K562 (cell line): ENCODE results near the gene ZFR2. TPM values are rescaled to one million over a fixed set of nuclear protein-coding genes. Genes with fewer than 3 reads are reported as not detected.
A peak's percentile ranks its signal among the peaks of the same experiment; 100 is the strongest.

Source experiments
- ARID1B ChIP-seq: fragments of 450-650 bp; IDR thresholded peaks from 2 replicates; pipeline ENCODE4 v1.6.1; 2016; ENCODE audit warnings: antibody characterized with exemption, mild to moderate bottlenecking, inconsistent platforms
- ATF4 ChIP-seq: fragments of 450-650 bp; formaldehyde crosslinking; IDR thresholded peaks from 2 replicates; pipeline ENCODE4 v1.4.0; 2022; ENCODE audit warnings: mild to moderate bottlenecking, moderate library complexity
- ETS2 ChIP-seq: IDR thresholded peaks from 2 replicates; pipeline ENCODE4 v1.6.1; 2016; ENCODE audit warnings: borderline replicate concordance, missing genetic modification characterization, mild to moderate bottlenecking, moderate library complexity, missing compliant biosample characterization; ENCODE audit not compliant: poor library complexity, severe bottlenecking
- FOSL1 ChIP-seq: fragments of 200-800 bp; sonication (Bioruptor generic); conservative IDR thresholded peaks from 2 replicates; pipeline ENCODE4 v1.6.1; 2016; ENCODE audit warnings: missing genetic modification characterization, missing compliant biosample characterization
- NR2C1 ChIP-seq, 2 experiments: fragments of 450-650 bp; IDR thresholded peaks; 2 replicates each; pipeline ENCODE4 v1.6.1; 2017; ENCODE audit warnings: mild to moderate bottlenecking in 2 of 2, antibody characterized with exemption in 1 of 2, inconsistent platforms in 1 of 2, missing compliant biosample characterization in 1 of 2, missing genetic modification characterization in 1 of 2
- SMARCC2 ChIP-seq: fragments of 450-650 bp; IDR thresholded peaks from 2 replicates; pipeline ENCODE4 v1.6.1; 2017; ENCODE audit warnings: antibody characterized with exemption, moderate library complexity, mild to moderate bottlenecking, low read depth
- ZBTB11 ChIP-seq, 3 experiments: fragments of 200-800 bp in 1 of 3; fragments of 250-450 bp in 1 of 3; fragments of 450-650 bp in 1 of 3; sonication (Bioruptor Pico) in 1 of 3; sonication (Bioruptor generic) in 1 of 3; formaldehyde crosslinking in 1 of 3; IDR thresholded peaks; 2 replicates each; pipeline versions ENCODE4 v1.6.1 to v1.8.0; 2016 to 2022; ENCODE audit warnings: mild to moderate bottlenecking in 2 of 3, missing genetic modification characterization in 2 of 3, missing compliant biosample characterization in 1 of 3, moderate library complexity in 1 of 3
- ZBTB33 ChIP-seq: sonication (generic); formaldehyde crosslinking; IDR thresholded peaks from 2 replicates; pipeline ENCODE4 v1.8.1; 2023; ENCODE audit warnings: mild to moderate bottlenecking, missing genetic modification reagents
- polyA plus RNA-seq, 8 experiments: library from polyadenylated mRNA; depleted of rRNA in 4 of 8; stranded (reverse) in 5 of 8; unstranded in 3 of 8; fragments of >200 nt; fragmentation: Nextera tagmentation in 2 of 8; fragmentation: Illumina TruSeq in 1 of 8; extraction: Ambion mirVana in 2 of 8; extraction: Trizol in 1 of 8; gene quantifications; 2 replicates each; pipeline versions ENCODE4 v1.2.1 to v1.2.3, GENCODE V29; 2011 to 2014; ENCODE audit warnings: inconsistent platforms in 1 of 8, missing spikeins in 1 of 8
- total RNA-seq, 7 experiments: library from RNA; depleted of rRNA in 6 of 7; stranded (reverse); fragments of >200 nt in 6 of 7; fragmentation: Illumina TruSeq in 2 of 7; extraction: Trizol in 2 of 7; gene quantifications; 2 replicates each; pipeline versions ENCODE4 v1.2.1 to v1.2.3, GENCODE V29; 2011 to 2021; ENCODE audit warnings: low replicate concordance in 1 of 7
- TF ChIP-seq, protein P1 (sequence below), 2 experiments: fragments of 450-650 bp in 1 of 2; IDR thresholded peaks; 2 replicates each; pipeline ENCODE4 v1.6.1; 2011 to 2017; ENCODE audit warnings: low read depth in 2 of 2, antibody characterized with exemption in 1 of 2, borderline replicate concordance in 1 of 2, low read length in 1 of 2, mild to moderate bottlenecking in 1 of 2, mixed read lengths in 1 of 2; ENCODE audit not compliant: control insufficient read depth in 1 of 2

Gene ZFR2
- total and polyA plus RNA-seq, 9 of the 15 experiments (the other 6 are each of a cell fraction or from before 2014, with no cell fraction given) = 0.03 to 0.59 (median 0.07) TPM; not detected in 6

DNA sequence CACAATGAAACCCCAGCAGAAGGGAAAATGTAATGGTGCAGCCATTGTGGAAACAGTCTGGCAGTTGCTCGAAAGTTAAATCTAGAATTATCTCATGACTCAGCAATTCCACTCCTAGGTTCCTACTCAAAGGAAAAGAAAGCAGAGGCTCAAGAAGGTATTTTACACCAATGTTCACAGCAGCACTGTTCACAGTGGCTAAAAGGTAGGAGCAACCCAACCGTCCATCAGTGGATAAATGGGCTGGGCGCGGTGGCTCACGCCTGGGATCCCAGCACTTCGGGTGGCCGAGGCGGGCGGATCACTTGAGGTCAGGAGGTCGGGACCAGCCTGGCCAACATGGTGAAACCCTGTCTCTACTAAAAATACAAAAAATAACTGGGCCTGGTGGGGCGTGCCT is 25.9 kb downstream of the ZFR2 start (continued):
- TF ChIP-seq ZBTB33 (CRISPR knock-in tag) = 0 out of 2 replicates have a peak, but pooled peaks have one; percentile 45
- TF ChIP-seq SMARCC2 = no peak
- peak; percentile 58; the same call in 1 of the 2 replicates for TF ChIP-seq ARID1B
- TF ChIP-seq, protein P1, sequence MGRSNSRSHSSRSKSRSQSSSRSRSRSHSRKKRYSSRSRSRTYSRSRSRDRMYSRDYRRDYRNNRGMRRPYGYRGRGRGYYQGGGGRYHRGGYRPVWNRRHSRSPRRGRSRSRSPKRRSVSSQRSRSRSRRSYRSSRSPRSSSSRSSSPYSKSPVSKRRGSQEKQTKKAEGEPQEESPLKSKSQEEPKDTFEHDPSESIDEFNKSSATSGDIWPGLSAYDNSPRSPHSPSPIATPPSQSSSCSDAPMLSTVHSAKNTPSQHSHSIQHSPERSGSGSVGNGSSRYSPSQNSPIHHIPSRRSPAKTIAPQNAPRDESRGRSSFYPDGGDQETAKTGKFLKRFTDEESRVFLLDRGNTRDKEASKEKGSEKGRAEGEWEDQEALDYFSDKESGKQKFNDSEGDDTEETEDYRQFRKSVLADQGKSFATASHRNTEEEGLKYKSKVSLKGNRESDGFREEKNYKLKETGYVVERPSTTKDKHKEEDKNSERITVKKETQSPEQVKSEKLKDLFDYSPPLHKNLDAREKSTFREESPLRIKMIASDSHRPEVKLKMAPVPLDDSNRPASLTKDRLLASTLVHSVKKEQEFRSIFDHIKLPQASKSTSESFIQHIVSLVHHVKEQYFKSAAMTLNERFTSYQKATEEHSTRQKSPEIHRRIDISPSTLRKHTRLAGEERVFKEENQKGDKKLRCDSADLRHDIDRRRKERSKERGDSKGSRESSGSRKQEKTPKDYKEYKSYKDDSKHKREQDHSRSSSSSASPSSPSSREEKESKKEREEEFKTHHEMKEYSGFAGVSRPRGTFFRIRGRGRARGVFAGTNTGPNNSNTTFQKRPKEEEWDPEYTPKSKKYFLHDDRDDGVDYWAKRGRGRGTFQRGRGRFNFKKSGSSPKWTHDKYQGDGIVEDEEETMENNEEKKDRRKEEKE (IDR thresholded peaks at IDR 0.05; ENCODE audit: borderline replicate concordance in 1 of 2, control insufficient read depth in 1 of 2, low read depth in 2 of 2, low read length in 1 of 2) = no peak
- TF ChIP-seq FOSL1 = 0 out of 2 replicates have a peak, but pooled peaks have one; percentile 16
- TF ChIP-seq ATF4 = 0 out of 2 replicates have a peak, but pooled peaks have one; percentile 5
- 0 out of 6 replicates have a peak, but pooled peaks of 1 of the 3 experiments have one; percentile 27 for TF ChIP-seq ZBTB11 (CRISPR knock-in tag; IDR thresholded peaks at IDR 0.05)
- no peak for TF ChIP-seq ETS2 (tag)
- TF ChIP-seq NR2C1 (IDR thresholded peaks at IDR 0.05) = peak; percentile 30; the same call in 1 of the 2 replicates
- TF ChIP-seq NR2C1 (tag; IDR thresholded peaks at IDR 0.05) = no peak
